ENCODE results near the gene AKAP8.
"Not testable (repeated sequence)": the region's sequence is repeated elsewhere in the genome, so short reads cannot be mapped to it uniquely, and the experiment has no call there.

Gene AKAP8

GRCh38 chr19:15368051-15368632 is 11.4 kb downstream of the AKAP8 start:
- TF ChIP-seq, protein P1, sequence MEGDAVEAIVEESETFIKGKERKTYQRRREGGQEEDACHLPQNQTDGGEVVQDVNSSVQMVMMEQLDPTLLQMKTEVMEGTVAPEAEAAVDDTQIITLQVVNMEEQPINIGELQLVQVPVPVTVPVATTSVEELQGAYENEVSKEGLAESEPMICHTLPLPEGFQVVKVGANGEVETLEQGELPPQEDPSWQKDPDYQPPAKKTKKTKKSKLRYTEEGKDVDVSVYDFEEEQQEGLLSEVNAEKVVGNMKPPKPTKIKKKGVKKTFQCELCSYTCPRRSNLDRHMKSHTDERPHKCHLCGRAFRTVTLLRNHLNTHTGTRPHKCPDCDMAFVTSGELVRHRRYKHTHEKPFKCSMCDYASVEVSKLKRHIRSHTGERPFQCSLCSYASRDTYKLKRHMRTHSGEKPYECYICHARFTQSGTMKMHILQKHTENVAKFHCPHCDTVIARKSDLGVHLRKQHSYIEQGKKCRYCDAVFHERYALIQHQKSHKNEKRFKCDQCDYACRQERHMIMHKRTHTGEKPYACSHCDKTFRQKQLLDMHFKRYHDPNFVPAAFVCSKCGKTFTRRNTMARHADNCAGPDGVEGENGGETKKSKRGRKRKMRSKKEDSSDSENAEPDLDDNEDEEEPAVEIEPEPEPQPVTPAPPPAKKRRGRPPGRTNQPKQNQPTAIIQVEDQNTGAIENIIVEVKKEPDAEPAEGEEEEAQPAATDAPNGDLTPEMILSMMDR (conservative IDR thresholded peaks at IDR 0.05; ENCODE audit: low read depth, low read length) = no peak
- Histone ChIP-seq H3K36me3 (ENCODE audit: insufficient read depth) (no peaks in the 10 kb centered on the region; the same call in 1 of the 2 replicates), H3K4me3 (IDR thresholded peaks at IDR 0.05; ENCODE audit: insufficient read depth, low read depth, low read length) (no peak overlapping the region), H3K79me2 (ENCODE audit: insufficient read depth, low read depth) (peaks cover 11% of the 10 kb centered on the region; the same call in 1 of the 2 replicates), H3K4me1 (ENCODE audit: low read depth, poor library complexity, severe bottlenecking) (peaks cover 10% of the 10 kb centered on the region), H4K20me1 (ENCODE audit: insufficient read depth) (no peaks in the 10 kb centered on the region), H3K4me2 (no peak overlapping the region), H3K27ac (no peak overlapping the region), H3K27me3 (ENCODE audit: insufficient read depth, low read depth) (no peaks in the 10 kb centered on the region), H2AFZ (ENCODE audit: low read depth) (no peak overlapping the region), H3K9ac (no peak overlapping the region)

GRCh38 chr19:15367439-15367838 is 12.1 kb downstream of the AKAP8 start:
- Histone ChIP-seq H2AFZ (ENCODE audit: low read depth) (no peak overlapping the region), H3K4me2 (no peak overlapping the region), H3K4me3 (IDR thresholded peaks at IDR 0.05; ENCODE audit: insufficient read depth, low read depth, low read length) (no peak overlapping the region), H3K27me3 (ENCODE audit: insufficient read depth, low read depth) (no peaks in the 10 kb centered on the region), H3K79me2 (ENCODE audit: insufficient read depth, low read depth) (peaks cover 4% of the 10 kb centered on the region; the same call in 1 of the 2 replicates), H3K27ac (no peak overlapping the region), H3K9ac (no peak overlapping the region), H3K4me1 (ENCODE audit: low read depth, poor library complexity, severe bottlenecking) (peaks cover 10% of the 10 kb centered on the region), H4K20me1 (ENCODE audit: insufficient read depth) (no peaks in the 10 kb centered on the region), H3K36me3 (ENCODE audit: insufficient read depth) (no peaks in the 10 kb centered on the region; the same call in 1 of the 2 replicates)
- TF ChIP-seq, protein P1 (conservative IDR thresholded peaks at IDR 0.05; ENCODE audit: low read depth, low read length) = no peak

GRCh38 chr19:15365264-15365663 is 14.3 kb downstream of the AKAP8 start:
- Histone ChIP-seq H3K27ac (no peak overlapping the region), H3K4me2 (no peak overlapping the region), H3K4me1 (ENCODE audit: low read depth, poor library complexity, severe bottlenecking) (peaks cover 18% of the 10 kb centered on the region), H3K79me2 (ENCODE audit: insufficient read depth, low read depth) (no peaks in the 10 kb centered on the region), H2AFZ (ENCODE audit: low read depth) (no peak overlapping the region), H4K20me1 (ENCODE audit: insufficient read depth) (no peaks in the 10 kb centered on the region), H3K9ac (no peak overlapping the region), H3K36me3 (ENCODE audit: insufficient read depth) (no peaks in the 10 kb centered on the region; the same call in 1 of the 2 replicates), H3K27me3 (ENCODE audit: insufficient read depth, low read depth) (no peaks in the 10 kb centered on the region), H3K4me3 (IDR thresholded peaks at IDR 0.05; ENCODE audit: insufficient read depth, low read depth, low read length) (no peak overlapping the region)
- TF ChIP-seq, protein P1 (conservative IDR thresholded peaks at IDR 0.05; ENCODE audit: low read depth, low read length) = no peak

DNA sequence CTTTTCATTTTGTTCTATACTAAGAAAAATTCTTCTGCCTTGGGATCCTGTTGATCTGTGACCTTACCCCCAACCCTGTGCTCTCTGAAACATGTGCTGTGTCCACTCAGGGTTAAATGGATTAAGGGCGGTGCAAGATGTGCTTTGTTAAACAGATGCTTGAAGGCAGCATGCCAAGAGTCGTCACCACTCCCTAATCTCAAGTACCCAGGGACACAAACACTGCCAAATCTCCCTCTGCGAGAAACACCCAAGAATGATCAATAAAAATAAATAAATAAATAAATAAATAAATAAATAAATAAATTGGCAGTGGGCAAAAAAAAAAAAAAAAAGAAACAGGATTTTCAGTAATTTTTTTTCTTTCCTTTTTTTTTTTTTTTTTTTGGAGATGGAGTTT is 15.8 kb downstream of the AKAP8 start:
- peaks cover 26% of the 10 kb centered on the region for H3K4me1 ChIP-seq (ENCODE audit: low read depth, poor library complexity, severe bottlenecking)
- not testable (repeated sequence) for H4K20me1 ChIP-seq (ENCODE audit: insufficient read depth); H3K27me3 ChIP-seq (ENCODE audit: insufficient read depth, low read depth); H2AFZ ChIP-seq (ENCODE audit: low read depth); H3K4me2 ChIP-seq; H3K9ac ChIP-seq; H3K79me2 ChIP-seq (ENCODE audit: insufficient read depth, low read depth); H3K36me3 ChIP-seq (ENCODE audit: insufficient read depth); H3K4me3 ChIP-seq (IDR thresholded peaks at IDR 0.05; ENCODE audit: insufficient read depth, low read depth, low read length); H3K27ac ChIP-seq

GRCh38 chr19:15363048-15363447 is 16.5 kb downstream of the AKAP8 start:
- peaks cover 23% of the 10 kb centered on the region for H3K4me1 ChIP-seq (ENCODE audit: low read depth, poor library complexity, severe bottlenecking)
- not testable (repeated sequence) for H3K4me2 ChIP-seq; H3K79me2 ChIP-seq (ENCODE audit: insufficient read depth, low read depth); H3K36me3 ChIP-seq (ENCODE audit: insufficient read depth); H3K4me3 ChIP-seq (IDR thresholded peaks at IDR 0.05; ENCODE audit: insufficient read depth, low read depth, low read length); H4K20me1 ChIP-seq (ENCODE audit: insufficient read depth); H3K9ac ChIP-seq; H3K27ac ChIP-seq; H3K27me3 ChIP-seq (ENCODE audit: insufficient read depth, low read depth); H2AFZ ChIP-seq (ENCODE audit: low read depth)

GRCh38 chr19:15360015-15360414 is 19.6 kb downstream of the AKAP8 start:
- not testable (repeated sequence) for H3K4me2 ChIP-seq; H3K27me3 ChIP-seq (ENCODE audit: insufficient read depth, low read depth); H3K9ac ChIP-seq; H3K4me3 ChIP-seq (IDR thresholded peaks at IDR 0.05; ENCODE audit: insufficient read depth, low read depth, low read length); H3K79me2 ChIP-seq (ENCODE audit: insufficient read depth, low read depth); H4K20me1 ChIP-seq (ENCODE audit: insufficient read depth); H3K36me3 ChIP-seq (ENCODE audit: insufficient read depth); H2AFZ ChIP-seq (ENCODE audit: low read depth); H3K27ac ChIP-seq
- peaks cover 16% of the 10 kb centered on the region for H3K4me1 ChIP-seq (ENCODE audit: low read depth, poor library complexity, severe bottlenecking)
